HG03378 (cell line): ENCODE results near the gene CENPH.
A peak's percentile ranks its signal among the peaks of the same experiment; 100 is the strongest.
"Not testable (repeated sequence)": the region's sequence is repeated elsewhere in the genome, so short reads cannot be mapped to it uniquely, and the experiment has no call there.

Experiments
- ATAC-seq: cut with Tn5 transposase; IDR thresholded peaks from one replicate; pipeline ENCODE4 v1.9.1; 2021; ENCODE audit warnings: mild to moderate bottlenecking, moderate library complexity; ENCODE audit not compliant: unreplicated experiment

CENPH gene

GRCh38 chr5:69189162-69190086 is at the start of gene CENPH:
TSS of gene CENPH (plus strand) at chr5:69189583. CDS start at chr5:69189635, 52 bp downstream.
- ATAC-seq, result peak; percentile 81

GRCh38 chr5:69140239-69140638 is 49.1 kb upstream of the CENPH start:
- ATAC-seq, result not testable (repeated sequence)

- no peak for ATAC-seq
Measured at GRCh38 chr5:69140827-69141226, 48.6 kb upstream of the CENPH start.

DNA sequence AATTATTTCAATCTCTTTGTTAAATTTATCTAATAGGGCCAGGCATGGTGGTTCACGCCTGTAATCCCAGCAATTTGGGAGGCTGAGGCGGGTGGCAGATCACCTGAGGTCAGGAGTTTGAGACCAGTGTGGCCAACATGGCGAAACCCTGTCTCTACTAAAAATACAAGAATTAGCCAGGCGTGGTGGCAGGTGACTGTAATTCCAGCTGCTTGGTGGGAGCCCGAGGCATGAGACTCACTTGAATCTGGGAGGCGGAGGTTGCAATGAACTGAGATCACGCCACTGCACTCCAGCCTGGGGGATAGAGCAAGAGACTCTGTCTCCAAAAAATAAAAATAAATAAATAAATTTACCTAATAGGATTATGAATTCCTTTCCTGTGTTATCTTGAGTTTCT is 40.8 kb upstream of the CENPH start:
- not testable (repeated sequence) for ATAC-seq

GRCh38 chr5:69148981-69149675 is 40.3 kb upstream of the CENPH start:
- ATAC-seq, result no peak

- ATAC-seq, result no peak
Measured at GRCh38 chr5:69149676-69150010, 39.7 kb upstream of the CENPH start.

- no peak for ATAC-seq
Measured at GRCh38 chr5:69152731-69153130, 36.7 kb upstream of the CENPH start.

- no peak for ATAC-seq
Measured at GRCh38 chr5:69156456-69156855, 32.9 kb upstream of the CENPH start.

DNA sequence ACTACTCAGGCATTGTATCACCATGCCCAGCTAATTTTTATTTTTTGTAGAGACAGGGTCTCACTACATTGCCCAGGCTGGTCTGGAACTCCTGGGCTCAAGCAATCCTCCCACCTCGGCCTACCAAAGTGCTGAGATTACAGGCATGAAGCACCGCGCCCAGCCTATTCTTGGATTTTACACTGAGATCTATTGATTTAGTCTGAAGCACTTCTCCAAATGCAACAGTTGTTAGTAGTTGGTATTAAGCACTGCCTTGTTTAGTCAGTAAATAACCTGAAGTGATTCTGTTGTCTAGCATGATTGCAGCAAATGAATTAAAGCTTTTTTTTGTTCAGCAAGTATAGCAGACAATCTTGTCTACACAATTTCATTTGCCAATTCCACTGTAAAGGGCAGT is 31.3 kb upstream of the CENPH start:
- no peak for ATAC-seq

DNA sequence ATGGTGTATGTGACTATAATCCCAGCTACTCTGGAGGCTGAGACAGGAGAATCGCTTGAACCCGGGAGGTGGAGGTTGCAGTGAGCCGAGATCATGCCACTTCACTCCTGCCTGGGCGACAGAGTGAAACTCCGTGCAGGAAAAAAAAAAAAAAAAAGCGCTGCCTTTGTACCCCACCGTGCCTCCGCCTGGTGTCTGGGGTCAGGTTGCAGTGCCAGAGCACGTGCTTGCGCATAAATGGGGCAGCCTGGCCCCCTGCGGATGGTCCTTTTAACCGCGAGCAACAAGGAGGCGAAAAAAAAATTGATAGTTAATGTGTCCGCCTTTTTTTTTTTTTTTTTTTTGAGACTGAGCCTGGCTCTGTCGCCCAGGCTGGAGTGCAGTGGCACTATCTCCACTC is 28.7 kb upstream of the CENPH start:
- no peak for ATAC-seq

DNA sequence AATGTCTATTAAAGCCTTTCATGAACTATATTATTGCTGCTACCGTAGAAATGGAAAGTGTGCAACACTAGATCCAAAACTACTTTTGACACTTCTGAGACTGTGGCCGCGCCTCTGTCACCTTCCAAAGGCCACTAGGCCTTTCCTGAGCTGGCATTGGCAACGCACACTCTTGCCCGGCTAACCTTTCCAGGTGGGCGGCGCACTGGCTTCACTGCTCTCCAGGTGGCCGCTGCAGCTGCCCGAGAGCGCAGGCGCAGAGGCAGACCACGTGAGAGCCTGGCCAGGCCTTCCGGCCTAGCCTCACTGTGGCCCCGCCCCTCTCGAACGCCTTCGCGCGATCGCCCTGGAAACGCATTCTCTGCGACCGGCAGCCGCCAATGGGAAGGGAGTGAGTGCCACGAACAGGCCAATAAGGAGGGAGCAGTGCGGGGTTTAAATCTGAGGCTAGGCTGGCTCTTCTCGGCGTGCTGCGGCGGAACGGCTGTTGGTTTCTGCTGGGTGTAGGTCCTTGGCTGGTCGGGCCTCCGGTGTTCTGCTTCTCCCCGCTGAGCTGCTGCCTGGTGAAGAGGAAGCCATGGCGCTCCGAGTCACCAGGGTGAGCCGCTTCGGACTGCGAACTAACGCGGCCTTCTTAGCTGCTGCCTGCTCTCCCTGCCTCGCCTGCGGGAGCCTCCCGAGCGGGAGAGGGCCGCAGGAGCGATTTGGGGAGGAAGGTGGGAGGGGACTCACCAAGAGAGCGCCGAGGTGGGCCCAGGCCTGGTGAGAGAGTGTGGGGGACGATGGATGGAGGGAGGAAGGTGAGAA is 22.5 kb upstream of the CENPH start, which contains the start of gene CCNB1:
TSS of gene CCNB1 (plus strand) at position 465 of the 807 bp plus-strand sequence. CDS start at position 578, 113 bp downstream.
- ATAC-seq, result peak; percentile 97

DNA sequence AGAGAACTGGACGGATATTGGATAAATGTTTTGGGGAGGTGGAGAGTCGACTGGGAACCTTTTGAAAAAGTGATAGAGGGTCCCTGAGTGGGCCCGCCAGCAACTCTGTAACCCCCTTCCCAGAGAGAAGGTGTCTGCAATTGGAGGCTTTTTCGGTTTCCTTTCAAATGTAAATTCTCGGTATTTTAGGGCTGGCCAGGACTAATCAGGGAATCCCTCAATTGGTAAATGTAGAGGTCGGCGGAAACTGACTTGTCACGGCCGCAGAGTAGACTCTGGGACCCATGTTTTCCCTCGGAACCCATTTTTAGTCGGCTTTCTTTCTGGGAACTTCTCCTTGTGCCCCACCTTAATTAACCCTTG is 21.9 kb upstream of the CENPH start:
- ATAC-seq, result no peak

DNA sequence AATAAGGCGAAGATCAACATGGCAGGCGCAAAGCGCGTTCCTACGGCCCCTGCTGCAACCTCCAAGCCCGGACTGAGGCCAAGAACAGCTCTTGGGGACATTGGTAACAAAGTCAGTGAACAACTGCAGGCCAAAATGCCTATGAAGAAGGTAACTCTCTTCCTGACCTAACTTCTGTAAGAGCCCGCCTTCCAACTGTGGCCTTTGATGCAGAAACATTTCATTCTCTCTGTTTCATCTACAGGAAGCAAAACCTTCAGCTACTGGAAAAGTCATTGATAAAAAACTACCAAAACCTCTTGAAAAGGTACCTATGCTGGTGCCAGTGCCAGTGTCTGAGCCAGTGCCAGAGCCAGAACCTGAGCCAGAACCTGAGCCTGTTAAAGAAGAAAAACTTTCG is 21.5 kb upstream of the CENPH start:
- ATAC-seq, result no peak

- ATAC-seq, result no peak
Measured at GRCh38 chr5:69170495-69170894, 18.9 kb upstream of the CENPH start.

GRCh38 chr5:69170969-69171368 is 18.4 kb upstream of the CENPH start:
- no peak for ATAC-seq

DNA sequence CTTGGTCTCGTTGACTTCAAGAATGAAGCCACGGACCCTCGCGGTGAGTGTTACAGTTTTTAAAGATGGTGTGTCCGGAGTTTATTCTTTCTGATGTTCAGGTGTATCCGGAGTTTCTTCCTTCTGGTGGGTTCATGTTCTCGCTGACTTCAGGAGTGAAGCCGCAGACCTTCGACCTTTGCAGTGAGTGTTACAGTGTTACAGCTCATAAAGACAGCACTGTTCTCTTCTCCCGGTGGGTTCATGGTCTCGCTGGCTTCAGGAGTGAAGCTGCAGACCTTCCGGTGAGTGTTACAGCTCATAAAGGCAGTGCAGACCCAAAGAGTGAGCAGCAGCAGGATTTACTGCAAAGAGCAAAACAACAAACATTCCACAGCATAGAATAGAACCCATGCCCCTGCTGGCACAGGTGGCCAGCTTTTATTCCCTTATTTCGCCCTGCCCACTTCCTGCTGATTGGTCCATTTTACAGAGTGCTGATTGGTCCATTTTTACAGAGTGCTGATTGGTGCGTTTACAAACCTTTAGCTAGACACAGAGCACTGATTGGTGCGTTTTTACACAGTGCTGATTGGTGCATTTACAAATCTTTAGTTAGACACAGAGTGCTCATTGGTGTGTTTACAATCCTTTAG is 7.6 kb upstream of the CENPH start:
- ATAC-seq, result not testable (repeated sequence)

DNA sequence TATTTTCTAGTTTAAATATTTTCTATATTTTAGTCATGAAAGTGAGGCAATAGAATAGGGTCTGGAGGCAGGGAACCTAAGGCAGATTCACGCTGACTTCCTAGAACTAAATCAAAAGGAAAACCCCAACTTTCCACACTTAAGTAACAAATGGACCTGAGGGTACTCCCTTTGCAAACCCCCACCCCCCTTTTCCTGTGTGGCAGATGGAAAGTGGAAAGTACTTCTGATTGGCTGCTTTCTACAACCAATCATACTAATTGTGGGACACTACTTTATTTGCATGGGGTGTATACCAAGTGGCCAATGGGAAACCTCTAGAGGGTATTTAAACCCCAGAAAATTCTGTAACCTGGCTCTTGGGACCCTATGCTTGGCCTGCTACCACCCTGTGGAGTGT is 4.8 kb upstream of the CENPH start:
- ATAC-seq, result no peak

DNA sequence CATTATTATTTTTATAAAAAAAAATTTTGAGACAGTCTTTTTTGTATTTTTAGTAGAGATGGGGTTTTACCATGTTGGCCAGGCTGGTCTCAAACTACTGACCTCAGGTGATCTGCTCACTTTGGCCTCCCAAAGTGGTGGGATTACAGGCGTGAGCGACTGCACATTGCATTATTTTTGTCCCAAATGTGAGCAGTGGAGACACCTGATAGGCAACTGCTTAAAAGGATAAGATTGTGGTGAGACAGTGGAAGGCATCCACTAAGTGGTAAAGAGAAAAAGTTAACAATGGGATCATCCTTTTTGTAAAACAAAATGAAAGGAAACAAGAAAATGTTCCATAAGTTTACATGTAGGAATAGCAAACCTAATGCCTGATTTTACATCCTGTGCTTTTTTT is 2.0 kb upstream of the CENPH start:
- no peak for ATAC-seq

GRCh38 chr5:69188811-69189161 is 597 bp upstream of the CENPH start:
- no peak for ATAC-seq

DNA sequence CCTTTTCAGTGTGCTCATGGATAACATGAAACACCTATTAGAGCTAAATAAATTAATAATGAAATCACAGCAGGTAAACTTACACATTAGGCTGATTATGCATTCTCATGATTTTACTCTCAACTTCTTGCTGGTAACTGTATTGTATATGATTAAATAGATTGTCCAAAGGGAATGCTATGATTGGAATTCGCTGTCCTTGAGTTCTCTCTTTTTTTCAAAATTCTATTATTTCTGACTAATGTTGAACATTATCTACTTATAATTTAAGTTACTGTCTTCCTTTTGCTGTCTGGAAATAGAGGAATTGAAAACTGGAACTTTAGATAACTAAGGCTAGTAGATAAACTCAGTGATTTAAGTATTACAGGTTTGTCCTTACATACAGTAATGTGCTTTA is 13.1 kb downstream of the CENPH start:
- ATAC-seq, result no peak
